ENCODE measurements around the gene AGAP3. TPM values are rescaled to one million over a fixed set of nuclear protein-coding genes. Genes with fewer than 3 reads are reported as not detected.

AGAP3 gene
- total RNA-seq, 2 donors from 2014 or later = 50.8 to 79.2 TPM

- Histone ChIP-seq H3K4me3 (no peak overlapping the region), H3K27ac (no peak overlapping the region), H3K9me3 (no peaks in the 10 kb centered on the region), H3K9ac (ENCODE audit: low read depth in 2 of 2, low read length in 2 of 2) (no peak overlapping the region), H3K27me3 (no peaks in the 10 kb centered on the region), H3K36me3 (no peaks in the 10 kb centered on the region), H3K4me1 (no peaks in the 10 kb centered on the region)
- intact Hi-C loops (cut with DNase I) = no loop called here
- TF ChIP-seq CTCF (IDR thresholded peaks at IDR 0.05) = no peak
- no peak for DNase-seq
Measured at GRCh38 chr7:151146761-151147160, 60.5 kb downstream of the AGAP3 start.

GRCh38 chr7:151148319-151149259 is 62.3 kb downstream of the AGAP3 start:
- no peak for DNase-seq

GRCh38 chr7:151150388-151150787 is 64.1 kb downstream of the AGAP3 start:
- H3K9ac ChIP-seq (ENCODE audit: low read depth in 2 of 2, low read length in 2 of 2) = no peak overlapping the region
- H3K27ac ChIP-seq = no peak overlapping the region
- no peaks in the 10 kb centered on the region for H3K4me1 ChIP-seq
- TF ChIP-seq CTCF (IDR thresholded peaks at IDR 0.05) = no peak
- no peaks in the 10 kb centered on the region for H3K27me3 ChIP-seq
- peak; percentile 60 for DNase-seq
- intact Hi-C loops (cut with DNase I) = no loop called here
- no peaks in the 10 kb centered on the region for H3K9me3 ChIP-seq
- H3K36me3 ChIP-seq = no peaks in the 10 kb centered on the region
- no peak overlapping the region for H3K4me3 ChIP-seq

More at GRCh38 chr7:151148319-151149259, 62.3 kb downstream of the AGAP3 start:
- Histone ChIP-seq H3K4me1 (no peaks in the 10 kb centered on the region), H3K9me3 (no peaks in the 10 kb centered on the region), H3K27ac (no peak overlapping the region), H3K27me3 (no peaks in the 10 kb centered on the region), H3K4me3 (no peak overlapping the region), H3K9ac (ENCODE audit: low read depth in 2 of 2, low read length in 2 of 2) (no peak overlapping the region), H3K36me3 (no peaks in the 10 kb centered on the region)
- intact Hi-C loops (cut with DNase I) = no loop called here
- TF ChIP-seq CTCF (IDR thresholded peaks at IDR 0.05) = no peak

- intact Hi-C loops (cut with DNase I) = no loop called here
- Histone ChIP-seq H3K4me1 (no peaks in the 10 kb centered on the region), H3K9ac (ENCODE audit: low read depth in 2 of 2, low read length in 2 of 2) (no peak overlapping the region), H3K27ac (no peak overlapping the region), H3K9me3 (no peaks in the 10 kb centered on the region), H3K4me3 (no peak overlapping the region), H3K36me3 (no peaks in the 10 kb centered on the region), H3K27me3 (no peaks in the 10 kb centered on the region)
- no peak for TF ChIP-seq CTCF (IDR thresholded peaks at IDR 0.05)
- DNase-seq = no peak
Measured at GRCh38 chr7:151152643-151153513, 66.6 kb downstream of the AGAP3 start.

- Histone ChIP-seq H3K27ac (no peak overlapping the region), H3K9ac (ENCODE audit: low read depth in 2 of 2, low read length in 2 of 2) (no peak overlapping the region), H3K9me3 (no peaks in the 10 kb centered on the region), H3K4me3 (no peak overlapping the region), H3K4me1 (no peaks in the 10 kb centered on the region), H3K27me3 (no peaks in the 10 kb centered on the region), H3K36me3 (no peaks in the 10 kb centered on the region)
- intact Hi-C loops (cut with DNase I) = no loop called here
- TF ChIP-seq CTCF (IDR thresholded peaks at IDR 0.05) = no peak
- no peak for DNase-seq
Measured at GRCh38 chr7:151157645-151158329, 71.5 kb downstream of the AGAP3 start.

All from colonic mucosa (tissue), 4 donors.